Measurements from ENCODE around the gene PEAK1. TPM values are rescaled to one million over a fixed set of nuclear protein-coding genes. Genes with fewer than 3 reads are reported as not detected.

The PEAK1 gene
- total RNA-seq, 4 donors from 2014 or later: 91.8 to 170 (median 123) TPM

DNA sequence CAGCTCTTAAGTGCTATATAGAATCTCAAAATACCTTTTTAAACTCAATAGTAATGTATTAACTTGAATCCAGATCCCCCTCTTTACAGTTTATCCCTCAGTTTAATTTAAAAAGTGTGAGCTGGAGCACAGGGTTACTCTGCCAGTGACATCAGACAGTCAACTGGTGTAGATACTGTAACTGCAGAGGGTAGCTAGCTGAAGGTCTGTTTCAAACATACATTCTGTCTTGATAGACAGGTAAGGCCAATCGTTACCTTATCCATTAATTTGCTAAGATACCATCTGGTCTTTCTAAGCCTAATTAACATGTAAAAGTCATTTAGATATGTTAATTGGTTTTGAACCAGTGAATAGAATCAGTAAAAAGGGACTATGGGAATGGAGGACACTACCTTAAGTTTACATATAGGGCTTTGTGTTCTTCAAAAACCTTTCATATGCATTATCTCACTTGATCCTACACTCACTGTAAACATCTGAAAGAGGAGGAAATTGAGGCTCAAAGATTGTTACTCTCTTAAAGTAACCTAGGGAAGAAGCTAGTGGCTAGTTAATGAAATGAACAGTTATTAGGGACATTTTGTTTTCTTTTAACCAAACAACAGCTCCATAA is 289.5 kb downstream of the PEAK1 start:
- WGBS: 100% methylated on average over 1 of the region's 1 CpG

DNA sequence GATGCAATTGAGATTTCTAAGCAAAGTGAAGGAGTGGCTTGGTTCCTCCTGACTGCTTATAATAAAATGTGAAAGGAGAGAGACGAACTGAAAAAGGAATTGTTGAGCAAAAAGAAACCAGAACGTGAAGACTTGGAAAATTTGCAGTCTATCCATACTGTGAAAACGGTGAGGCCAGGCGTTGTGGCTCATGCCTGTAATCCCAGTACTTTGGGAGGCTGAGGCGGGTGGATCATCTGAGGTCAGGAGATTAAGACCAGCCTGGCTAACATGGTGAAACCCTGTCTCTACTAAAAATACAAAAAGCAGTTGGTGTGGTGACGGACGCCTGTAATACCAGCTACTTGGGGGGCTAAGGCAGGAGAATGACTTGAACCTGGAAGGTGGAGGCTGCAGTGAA is 292.3 kb downstream of the PEAK1 start:
- H3K27ac ChIP-seq (replicated peaks in 1 of 4): no peak overlapping the region
- 88% methylated on average over 7 of the region's 7 CpGs for WGBS
- intact Hi-C loops (cut with DNase I): no loop called here

More for the DNA sequence above, 289.5 kb downstream of the PEAK1 start:
- TF ChIP-seq POLR2A (IDR thresholded peaks at IDR 0.05; ENCODE audit: low read depth) (no peak), POLR2AphosphoS5 (IDR thresholded peaks at IDR 0.05) (no peak), EP300 (IDR thresholded peaks at IDR 0.05) (no peak)
- TF ChIP-seq, protein P1, sequence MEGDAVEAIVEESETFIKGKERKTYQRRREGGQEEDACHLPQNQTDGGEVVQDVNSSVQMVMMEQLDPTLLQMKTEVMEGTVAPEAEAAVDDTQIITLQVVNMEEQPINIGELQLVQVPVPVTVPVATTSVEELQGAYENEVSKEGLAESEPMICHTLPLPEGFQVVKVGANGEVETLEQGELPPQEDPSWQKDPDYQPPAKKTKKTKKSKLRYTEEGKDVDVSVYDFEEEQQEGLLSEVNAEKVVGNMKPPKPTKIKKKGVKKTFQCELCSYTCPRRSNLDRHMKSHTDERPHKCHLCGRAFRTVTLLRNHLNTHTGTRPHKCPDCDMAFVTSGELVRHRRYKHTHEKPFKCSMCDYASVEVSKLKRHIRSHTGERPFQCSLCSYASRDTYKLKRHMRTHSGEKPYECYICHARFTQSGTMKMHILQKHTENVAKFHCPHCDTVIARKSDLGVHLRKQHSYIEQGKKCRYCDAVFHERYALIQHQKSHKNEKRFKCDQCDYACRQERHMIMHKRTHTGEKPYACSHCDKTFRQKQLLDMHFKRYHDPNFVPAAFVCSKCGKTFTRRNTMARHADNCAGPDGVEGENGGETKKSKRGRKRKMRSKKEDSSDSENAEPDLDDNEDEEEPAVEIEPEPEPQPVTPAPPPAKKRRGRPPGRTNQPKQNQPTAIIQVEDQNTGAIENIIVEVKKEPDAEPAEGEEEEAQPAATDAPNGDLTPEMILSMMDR (IDR thresholded peaks at IDR 0.05): no peak
- Histone ChIP-seq H3K36me3 (peaks cover 14 to 37% (median 24%) of the 10 kb centered on the region in 4 donors), H3K27me3 (no peaks in the 10 kb centered on the region), H3K9me3 (no peaks in the 10 kb centered on the region), H3K4me3 (no peak overlapping the region), H3K27ac (replicated peaks in 1 of 4) (no peak overlapping the region), H3K4me1 (peaks cover 0 to 4% (median 0%) of the 10 kb centered on the region in 4 donors)
- DNase-seq (ENCODE audit: extremely low spot score): no peak
- intact Hi-C loops (cut with DNase I): no loop called here

DNA sequence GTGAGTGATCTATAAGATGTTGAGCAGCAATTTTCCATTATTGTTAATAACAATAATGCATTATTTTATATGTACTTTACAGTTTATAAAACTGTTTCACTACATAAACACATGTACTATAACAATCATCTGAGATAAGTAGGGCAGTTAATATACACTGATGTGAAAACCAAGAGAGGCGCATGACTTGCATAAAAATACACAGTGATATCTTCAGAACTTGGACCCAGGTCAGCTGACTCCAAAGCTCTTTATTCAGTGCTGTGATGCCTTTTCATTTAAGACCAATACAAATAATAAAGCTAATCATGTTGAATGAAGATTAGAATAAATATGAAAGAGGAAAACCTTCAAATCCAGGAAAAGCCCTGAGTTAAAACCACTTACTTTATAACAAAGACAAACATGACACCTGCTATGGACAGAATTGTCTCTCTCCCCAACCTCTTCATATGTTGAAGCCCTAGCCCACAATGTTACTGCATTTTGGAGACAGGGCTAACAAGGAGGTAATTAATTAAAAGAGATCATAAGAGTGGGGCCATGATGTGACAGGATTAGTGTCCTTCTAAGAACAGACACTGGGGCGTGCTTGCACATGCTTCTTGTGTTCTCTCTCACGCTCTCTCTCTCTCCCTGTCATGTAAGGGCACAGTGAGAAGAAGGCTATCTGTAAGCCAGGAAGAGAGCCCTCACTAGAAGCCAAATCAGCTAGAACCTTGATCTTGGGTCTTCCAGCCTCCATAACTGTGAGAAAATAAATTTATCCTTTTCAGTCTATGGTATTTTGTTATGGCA is 293.2 kb downstream of the PEAK1 start:
- peaks cover 0 to 12% (median 11%) of the 10 kb centered on the region in 4 donors for H3K36me3 ChIP-seq
- WGBS: 87% methylated on average over 3 of the region's 3 CpGs
- H3K9me3 ChIP-seq: no peaks in the 10 kb centered on the region
- no peak for DNase-seq (ENCODE audit: extremely low spot score)
- intact Hi-C loops (cut with DNase I): no loop called here
- H3K27me3 ChIP-seq: no peaks in the 10 kb centered on the region
- no peak overlapping the region for H3K27ac ChIP-seq (replicated peaks in 1 of 4)
- no peak overlapping the region for H3K4me3 ChIP-seq
- no peak for TF ChIP-seq POLR2AphosphoS5 (IDR thresholded peaks at IDR 0.05)
- TF ChIP-seq, protein P1 (IDR thresholded peaks at IDR 0.05): no peak
- no peak for TF ChIP-seq POLR2A (IDR thresholded peaks at IDR 0.05; ENCODE audit: low read depth)
- TF ChIP-seq EP300 (IDR thresholded peaks at IDR 0.05): no peak
- H3K4me1 ChIP-seq: peaks cover 0 to 4% (median 2%) of the 10 kb centered on the region in 4 donors

More for the DNA sequence above, 292.3 kb downstream of the PEAK1 start:
- Histone ChIP-seq H3K9me3 (no peaks in the 10 kb centered on the region), H3K4me1 (peaks cover 0 to 4% (median 2%) of the 10 kb centered on the region in 4 donors), H3K4me3 (no peak overlapping the region), H3K27me3 (no peaks in the 10 kb centered on the region), H3K36me3 (peaks cover 2 to 21% (median 17%) of the 10 kb centered on the region in 4 donors)
- TF ChIP-seq, protein P1 (IDR thresholded peaks at IDR 0.05): no peak
- TF ChIP-seq POLR2AphosphoS5 (IDR thresholded peaks at IDR 0.05) (no peak), EP300 (IDR thresholded peaks at IDR 0.05) (no peak), POLR2A (IDR thresholded peaks at IDR 0.05; ENCODE audit: low read depth) (no peak)
- no peak for DNase-seq (ENCODE audit: extremely low spot score)

DNA sequence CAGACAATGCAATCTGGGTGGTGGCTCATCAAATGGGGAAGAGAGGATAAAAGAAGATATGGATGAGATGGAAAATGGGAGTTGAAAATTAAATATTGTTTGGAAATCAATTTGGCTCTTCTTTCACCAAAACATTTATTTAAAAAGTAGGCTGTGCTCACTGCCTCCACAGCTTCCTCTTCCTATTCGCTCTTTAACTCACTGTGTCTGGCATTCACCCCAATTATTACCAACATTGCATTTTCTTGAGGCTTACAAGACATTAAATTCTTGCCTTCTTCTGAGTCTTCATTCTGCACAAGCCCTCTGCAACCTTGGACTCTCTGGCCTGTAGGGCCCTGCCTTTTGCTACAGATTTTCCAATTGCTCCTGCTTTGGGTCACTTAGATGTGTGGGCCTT is 296.1 kb downstream of the PEAK1 start:
- no peaks in the 10 kb centered on the region for H3K9me3 ChIP-seq
- no peaks in the 10 kb centered on the region for H3K27me3 ChIP-seq
- intact Hi-C loops (cut with DNase I): no loop called here
- H3K4me3 ChIP-seq: no peak overlapping the region
- no peak overlapping the region for H3K27ac ChIP-seq (replicated peaks in 1 of 4)
- WGBS: 86% methylated on average over 1 of the region's 1 CpG
- H3K4me1 ChIP-seq: peaks cover 4 to 8% (median 6%) of the 10 kb centered on the region in 4 donors
- DNase-seq (ENCODE audit: extremely low spot score): no peak
- TF ChIP-seq EP300 (IDR thresholded peaks at IDR 0.05): no peak
- no peak for TF ChIP-seq POLR2A (IDR thresholded peaks at IDR 0.05; ENCODE audit: low read depth)
- TF ChIP-seq, protein P1 (IDR thresholded peaks at IDR 0.05): no peak
- TF ChIP-seq POLR2AphosphoS5 (IDR thresholded peaks at IDR 0.05): no peak
- no peaks in the 10 kb centered on the region for H3K36me3 ChIP-seq
